GM21447 (cell line): ENCODE measurements around the gene RXRA.

Source experiments
- ATAC-seq: cut with Tn5 transposase; IDR thresholded peaks from one replicate; pipeline ENCODE4 v1.9.1; 2021; ENCODE audit not compliant: unreplicated experiment

RXRA gene

DNA sequence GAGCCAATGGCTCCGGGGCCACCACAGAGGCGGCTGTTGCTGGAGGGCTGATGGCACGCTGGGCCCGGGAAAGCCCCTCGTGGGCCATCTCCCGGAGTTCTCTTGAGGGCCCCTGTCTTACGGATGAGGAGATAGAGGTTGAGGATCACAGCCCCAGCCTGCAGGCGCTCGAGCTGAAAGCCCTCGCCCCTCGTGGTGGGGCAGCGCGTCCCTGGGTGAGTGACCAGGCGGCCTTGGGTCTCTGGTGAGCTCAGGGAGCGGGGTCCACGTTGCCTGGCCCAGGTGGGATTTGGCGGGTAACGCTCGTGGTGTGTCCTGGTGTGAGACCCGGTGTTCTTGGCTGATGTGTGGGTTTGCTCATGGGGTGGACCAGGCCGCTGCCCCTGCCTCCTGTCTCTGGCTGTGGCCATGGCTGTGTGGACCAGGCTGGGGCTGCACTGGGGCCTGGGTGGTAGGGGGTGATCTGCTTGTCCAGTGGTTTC, 38.9 kb downstream of the RXRA start:
- ATAC-seq = no peak

GRCh38 chr9:134365791-134366222, 39.6 kb downstream of the RXRA start:
- ATAC-seq = no peak

GRCh38 chr9:134366223-134367031, 40.2 kb downstream of the RXRA start:
- no peak for ATAC-seq

DNA sequence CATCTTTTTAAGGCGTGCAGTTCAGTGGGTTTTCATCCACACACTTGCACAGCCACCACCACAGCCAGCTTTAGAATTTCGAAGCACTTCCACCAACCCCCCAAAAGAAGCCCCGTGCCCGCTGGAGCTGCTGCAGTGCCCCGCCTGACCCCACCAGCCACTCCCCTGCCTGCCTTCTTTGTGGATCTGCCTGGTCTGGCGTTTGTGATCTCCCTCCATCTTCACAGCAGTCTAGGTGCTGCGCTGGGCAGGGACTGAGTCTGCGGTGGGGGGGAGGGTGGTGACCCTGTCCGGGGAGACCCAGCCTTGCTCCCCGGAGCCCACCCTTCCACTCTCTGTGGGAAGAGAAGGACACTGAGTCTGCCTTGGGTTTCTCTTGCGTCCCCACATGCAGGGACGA, 40.8 kb downstream of the RXRA start:
- ATAC-seq = no peak

- no peak for ATAC-seq
These were observed 41.7 kb downstream of the RXRA start for GRCh38 chr9:134367791-134368490.

DNA sequence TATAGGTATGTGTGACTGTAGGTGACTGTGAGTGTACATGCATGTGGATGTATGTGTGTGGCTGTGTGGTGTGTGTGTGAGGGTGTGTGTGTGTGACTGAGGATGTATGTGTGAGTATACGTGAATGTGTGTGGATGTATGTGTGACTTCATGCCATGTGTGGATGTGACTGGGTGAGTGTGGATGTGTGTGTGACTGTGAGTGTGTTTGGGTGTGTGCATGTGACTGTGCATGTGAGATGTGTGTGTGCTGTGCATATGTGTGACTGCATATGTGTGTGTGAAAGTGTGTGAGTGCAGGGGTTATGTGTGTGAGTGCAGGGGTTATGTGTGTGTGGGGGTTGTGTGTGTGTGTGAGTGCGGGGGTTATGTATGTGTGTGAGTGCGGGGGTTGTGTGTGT, 42.3 kb downstream of the RXRA start:
- no peak for ATAC-seq

GRCh38 chr9:134369416-134370212, 43.4 kb downstream of the RXRA start:
- ATAC-seq = no peak

- no peak for ATAC-seq
These were observed 43.9 kb downstream of the RXRA start for GRCh38 chr9:134370213-134370492.

GRCh38 chr9:134370638-134371037, 44.4 kb downstream of the RXRA start:
- ATAC-seq = no peak

GRCh38 chr9:134371731-134372130, 45.5 kb downstream of the RXRA start:
- ATAC-seq = no peak

DNA sequence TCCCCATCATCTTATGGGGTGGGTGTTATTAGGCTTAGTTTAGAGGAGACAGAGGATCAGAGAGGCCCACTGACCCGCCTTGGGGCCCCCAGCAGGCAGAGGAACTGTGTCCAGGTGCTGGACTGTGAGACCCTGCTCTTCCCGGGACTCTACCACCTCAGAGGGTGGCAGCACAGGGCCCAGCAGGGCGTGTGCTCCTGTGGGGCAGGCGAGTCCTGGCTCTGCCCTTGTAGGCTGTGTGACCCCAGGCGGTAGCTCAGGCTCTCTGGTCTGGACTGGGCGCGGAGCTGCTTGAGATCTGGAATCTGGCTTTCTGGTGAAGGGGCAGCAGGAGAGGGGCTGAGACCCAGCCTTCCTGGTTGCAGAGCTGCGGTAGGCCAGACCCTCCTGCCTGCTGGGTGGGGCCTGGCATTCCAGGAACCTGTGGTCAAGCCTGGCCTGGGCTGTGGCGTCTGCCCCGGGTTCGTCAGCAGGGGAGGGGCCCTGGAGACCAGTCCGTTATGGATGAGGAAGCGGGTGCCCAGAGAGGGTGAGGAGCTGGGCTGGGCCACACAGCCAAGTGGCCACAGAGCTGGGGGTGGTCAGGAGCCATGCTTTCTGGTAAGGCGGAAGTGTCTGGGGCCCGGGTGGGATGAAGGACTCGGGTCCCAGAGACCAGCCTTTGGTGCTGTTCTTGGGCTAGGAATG, 46.5 kb downstream of the RXRA start:
- ATAC-seq = no peak

DNA sequence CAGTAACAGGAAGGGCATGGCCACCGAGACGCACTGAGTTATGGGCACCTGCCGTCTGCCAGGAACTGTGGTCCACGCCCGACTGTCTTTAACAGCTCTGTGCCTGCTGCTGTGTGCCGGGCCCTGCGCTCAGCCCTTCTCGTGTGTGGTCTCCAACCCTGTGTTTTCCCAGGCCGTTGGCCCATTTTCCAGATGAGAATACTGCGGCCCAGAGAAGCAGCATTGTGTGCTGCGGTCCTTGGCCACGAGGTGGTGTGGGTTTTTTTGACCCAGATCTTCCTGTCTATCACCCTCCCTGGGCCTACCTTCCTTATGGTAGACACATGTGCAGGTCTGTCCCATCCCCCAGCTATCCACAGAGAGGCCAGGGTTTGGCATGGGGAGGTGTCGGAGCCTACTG, 47.0 kb downstream of the RXRA start:
- no peak for ATAC-seq

GRCh38 chr9:134373953-134374300, 47.7 kb downstream of the RXRA start:
- no peak for ATAC-seq

DNA sequence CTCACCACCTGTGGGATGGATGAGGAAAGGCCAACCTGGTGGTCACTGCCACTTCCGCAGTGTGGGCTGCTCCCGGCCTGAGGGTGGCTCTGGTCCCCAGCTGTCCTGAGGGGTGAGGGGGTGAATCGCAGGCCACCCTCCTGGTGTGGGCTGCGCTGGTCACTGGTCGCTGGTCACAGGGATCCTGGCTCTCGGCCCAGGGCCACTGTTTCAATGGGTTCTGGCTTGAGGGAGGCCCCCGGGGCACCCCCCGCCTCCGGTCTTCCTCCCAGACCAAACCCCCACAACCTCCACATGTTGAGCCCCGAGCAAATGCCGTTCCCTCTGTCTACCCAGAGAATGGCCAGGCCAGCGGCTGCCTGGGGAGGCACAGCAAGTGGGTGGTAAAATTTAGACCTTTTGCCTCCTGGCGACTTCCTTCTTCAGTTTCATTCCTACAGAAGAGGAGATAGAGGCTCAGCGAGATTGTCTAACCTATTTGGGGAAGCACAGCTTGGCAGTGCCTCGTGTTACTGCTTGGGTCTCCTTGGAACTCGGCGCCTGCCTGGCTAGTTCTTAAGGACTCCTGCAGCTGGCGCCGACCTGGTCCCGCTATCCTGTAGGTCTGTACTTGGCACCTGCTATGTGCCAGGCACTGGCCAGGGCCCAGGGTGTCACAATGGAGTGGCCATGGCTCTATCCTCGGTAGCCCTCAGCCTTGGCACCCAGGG, 48.2 kb downstream of the RXRA start:
- no peak for ATAC-seq

- no peak for ATAC-seq
These were observed 48.7 kb downstream of the RXRA start for GRCh38 chr9:134375011-134375390.

DNA sequence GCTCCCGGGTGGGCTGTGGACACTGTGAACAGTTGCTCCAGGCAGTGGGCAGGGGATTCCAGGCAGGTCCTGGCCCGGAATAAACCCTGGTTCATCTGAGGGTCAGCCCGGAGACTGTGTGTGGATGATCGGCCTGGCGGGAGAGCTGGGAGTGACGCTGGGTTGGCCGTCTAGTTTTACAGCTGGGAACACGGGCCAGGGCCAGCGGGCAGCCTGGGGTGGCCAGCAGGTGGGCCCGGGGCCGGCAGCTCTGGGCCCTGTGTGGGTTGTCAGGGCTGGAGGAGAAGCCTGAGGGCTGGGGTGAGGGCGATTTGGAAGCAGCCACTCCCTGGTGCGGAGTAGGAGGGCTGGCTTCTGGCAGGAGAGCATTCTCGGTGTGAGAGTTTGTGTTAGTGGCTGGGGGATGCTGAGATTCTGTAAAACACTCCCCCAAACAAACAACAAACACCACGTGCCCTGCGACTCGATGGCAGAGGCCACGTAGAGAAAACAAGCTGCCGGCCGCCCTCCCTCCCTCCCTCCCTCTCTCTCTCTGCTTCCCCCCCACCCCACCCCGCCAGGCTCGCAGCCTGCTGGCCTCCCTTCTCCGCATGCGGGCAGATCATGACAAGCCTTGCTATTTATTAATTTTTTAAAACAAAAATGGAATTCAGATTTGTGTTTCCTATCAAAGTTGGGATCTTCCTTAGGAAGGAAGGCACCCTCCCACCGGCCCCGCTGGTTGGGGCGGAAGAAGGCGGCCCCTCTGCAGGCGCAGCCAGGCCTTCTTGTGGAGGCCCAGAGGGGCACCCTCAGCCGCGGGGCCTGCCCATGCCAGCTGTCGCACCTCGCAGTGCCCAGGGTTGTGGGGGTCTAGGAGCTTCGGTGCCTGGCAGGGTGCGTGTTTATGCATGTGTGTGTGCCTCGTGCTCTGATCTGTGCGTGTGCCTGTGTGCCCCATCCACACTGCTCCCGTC, 49.5 kb downstream of the RXRA start:
- ATAC-seq = no peak

GRCh38 chr9:134376386-134377142, 50.3 kb downstream of the RXRA start:
- ATAC-seq = no peak

DNA sequence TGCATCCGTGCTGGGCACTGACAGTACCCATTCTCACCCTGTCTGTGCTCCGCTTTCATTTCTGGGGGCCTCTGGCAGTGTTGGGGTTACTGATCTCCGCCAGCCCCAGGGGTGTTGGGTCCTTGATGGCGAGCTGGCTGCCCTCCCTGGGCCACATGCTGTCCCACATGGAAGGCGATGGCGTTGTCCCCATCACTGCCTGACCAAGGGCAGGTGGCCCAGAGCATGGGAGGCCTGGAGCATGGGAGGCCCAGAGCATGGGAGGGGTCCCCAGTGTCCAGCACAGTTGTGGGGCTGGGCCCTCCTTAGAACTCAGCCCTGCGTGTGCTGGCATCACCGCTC, 50.9 kb downstream of the RXRA start:
- no peak for ATAC-seq

DNA sequence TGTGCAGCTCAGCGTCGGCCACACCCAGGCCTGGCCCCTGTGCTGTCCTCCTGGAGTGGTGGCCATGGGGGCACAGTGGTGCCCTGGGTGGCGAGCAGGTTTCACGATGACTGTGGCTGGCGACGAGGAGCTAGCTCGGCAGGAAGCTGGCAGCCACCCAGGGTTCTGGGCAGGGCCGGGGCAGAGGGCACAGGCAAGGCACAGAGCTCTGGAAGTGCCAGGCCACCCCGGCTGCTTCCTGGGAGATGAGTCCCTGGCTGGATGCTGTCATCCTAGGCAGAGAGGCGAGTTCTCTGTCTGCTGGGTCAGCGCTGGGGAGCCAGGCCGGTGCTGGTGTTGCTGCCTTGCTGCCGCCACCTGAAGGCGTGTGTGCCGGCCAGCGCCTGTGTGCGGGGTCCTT, 51.7 kb downstream of the RXRA start:
- ATAC-seq = no peak
